HG03103 (cell line): ENCODE measurements around the gene SYNE4.
"Not testable (repeated sequence)": the region's sequence is repeated elsewhere in the genome, so short reads cannot be mapped to it uniquely, and the experiment has no call there.

Source experiments
- ATAC-seq: cut with Tn5 transposase; IDR thresholded peaks from one replicate; pipeline ENCODE4 v1.9.1; 2021; ENCODE audit warnings: low read depth; ENCODE audit not compliant: unreplicated experiment

SYNE4 gene

GRCh38 chr19:35959040-35959967, 49.3 kb downstream of the SYNE4 start:
- no peak for ATAC-seq

- no peak for ATAC-seq
These were observed 50.0 kb downstream of the SYNE4 start for GRCh38 chr19:35958660-35959039.

DNA sequence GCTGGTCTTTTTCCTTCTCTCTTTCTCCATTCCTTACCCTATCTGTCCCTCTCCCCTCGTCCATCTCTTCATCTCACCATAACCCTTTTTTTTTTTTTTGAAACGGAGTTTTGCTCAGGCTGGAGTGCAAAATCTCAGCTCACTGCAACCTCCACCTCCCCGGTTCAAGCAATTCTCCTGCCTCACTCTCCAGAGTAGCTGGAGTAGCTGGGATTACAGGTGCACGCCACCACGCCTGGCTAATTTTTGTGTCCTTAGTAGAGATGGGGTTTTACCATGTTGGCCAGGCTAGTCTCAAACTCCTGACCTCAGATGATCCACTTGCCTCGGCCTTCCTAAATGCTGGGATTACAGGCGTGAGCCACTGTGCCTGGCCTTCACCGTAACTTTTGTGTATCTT, 51.2 kb downstream of the SYNE4 start:
- not testable (repeated sequence) for ATAC-seq

- no peak for ATAC-seq
These were observed 52.6 kb downstream of the SYNE4 start for GRCh38 chr19:35955881-35956634.
